ENCODE data around the gene LSM14A.

LSM14A gene

DNA sequence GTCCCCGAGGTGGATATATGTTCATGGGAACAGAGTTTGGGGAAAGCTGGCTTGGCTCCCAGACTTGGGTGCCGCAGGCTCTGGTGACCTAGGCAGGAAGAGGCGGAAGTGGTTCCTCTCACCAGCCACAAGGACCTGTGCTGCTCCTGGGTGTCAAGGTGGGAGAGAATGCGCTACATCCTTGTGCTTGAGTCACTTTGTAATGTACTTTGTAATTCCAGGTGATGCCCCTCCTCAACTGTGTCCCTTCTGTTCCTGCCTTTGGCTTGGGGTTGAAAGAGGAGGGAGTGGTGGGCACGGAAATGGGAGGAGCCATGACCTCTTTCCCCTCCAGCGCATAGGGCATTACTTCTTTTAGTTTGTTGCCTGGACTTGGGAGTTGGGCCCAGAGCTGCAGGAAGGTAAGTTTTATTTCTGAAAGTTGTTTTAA lies 92.9 kb downstream of the LSM14A start:
- Mint-ChIP-seq H3K36me3 (peaks cover 3% of the 10 kb centered on the region), H3K4me1 (peaks cover 74% of the 10 kb centered on the region), H3K4me3 (no peak overlapping the region), H3K27ac (peak overlapping the region; percentile 37), H3K9me3 (no peaks in the 10 kb centered on the region), H3K27me3 (no peaks in the 10 kb centered on the region)

DNA sequence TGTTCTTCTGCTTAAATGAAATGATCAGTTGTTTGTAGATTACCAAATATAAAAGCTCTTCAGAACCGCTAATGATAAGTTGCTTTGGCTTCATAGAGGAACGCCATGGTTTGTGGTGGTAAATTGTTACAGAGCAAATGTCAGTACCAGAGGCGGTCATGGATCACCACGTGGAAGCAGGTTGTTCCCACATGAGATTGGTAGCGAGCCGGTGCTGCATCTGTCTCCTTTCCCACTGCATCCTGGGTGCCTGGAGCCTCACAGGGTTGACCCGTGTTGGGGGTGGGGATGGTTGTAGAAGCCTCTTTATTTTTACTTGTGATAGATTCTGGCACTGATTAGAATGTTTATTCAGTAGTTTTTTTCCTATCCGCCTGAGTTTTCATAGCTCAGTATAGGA lies 96.8 kb downstream of the LSM14A start:
- H3K9me3 Mint-ChIP-seq, result no peaks in the 10 kb centered on the region
- H3K4me3 Mint-ChIP-seq, result peak overlapping the region; percentile 74
- no peaks in the 10 kb centered on the region for H3K27me3 Mint-ChIP-seq
- H3K27ac Mint-ChIP-seq, result peak overlapping the region; percentile 98
- peaks cover 3% of the 10 kb centered on the region for H3K36me3 Mint-ChIP-seq
- H3K4me1 Mint-ChIP-seq, result peaks cover 82% of the 10 kb centered on the region

DNA sequence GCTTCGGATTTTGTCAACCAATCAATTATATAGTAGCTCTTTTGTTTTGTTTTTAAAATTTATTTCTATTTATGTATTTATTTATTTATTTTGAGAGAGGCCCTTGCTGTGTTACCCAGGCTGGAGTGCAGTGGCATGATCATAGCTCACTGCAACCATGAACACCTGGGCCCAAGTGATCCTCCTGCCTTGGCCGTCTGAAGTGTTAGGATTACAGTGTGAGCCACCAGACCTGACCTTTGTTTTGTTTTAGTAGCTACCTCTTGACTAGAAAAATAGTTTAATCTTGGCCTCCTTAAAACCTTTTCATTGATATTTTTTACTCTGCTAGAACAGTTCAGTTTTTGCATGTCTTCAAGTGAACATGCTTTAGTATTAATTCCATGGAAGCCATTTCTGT lies 97.2 kb downstream of the LSM14A start:
- Mint-ChIP-seq H3K4me1 (peaks cover 83% of the 10 kb centered on the region), H3K4me3 (peak overlapping the region; percentile 87), H3K27me3 (no peaks in the 10 kb centered on the region), H3K27ac (peak overlapping the region; percentile 98), H3K36me3 (peaks cover 3% of the 10 kb centered on the region), H3K9me3 (no peaks in the 10 kb centered on the region)

DNA sequence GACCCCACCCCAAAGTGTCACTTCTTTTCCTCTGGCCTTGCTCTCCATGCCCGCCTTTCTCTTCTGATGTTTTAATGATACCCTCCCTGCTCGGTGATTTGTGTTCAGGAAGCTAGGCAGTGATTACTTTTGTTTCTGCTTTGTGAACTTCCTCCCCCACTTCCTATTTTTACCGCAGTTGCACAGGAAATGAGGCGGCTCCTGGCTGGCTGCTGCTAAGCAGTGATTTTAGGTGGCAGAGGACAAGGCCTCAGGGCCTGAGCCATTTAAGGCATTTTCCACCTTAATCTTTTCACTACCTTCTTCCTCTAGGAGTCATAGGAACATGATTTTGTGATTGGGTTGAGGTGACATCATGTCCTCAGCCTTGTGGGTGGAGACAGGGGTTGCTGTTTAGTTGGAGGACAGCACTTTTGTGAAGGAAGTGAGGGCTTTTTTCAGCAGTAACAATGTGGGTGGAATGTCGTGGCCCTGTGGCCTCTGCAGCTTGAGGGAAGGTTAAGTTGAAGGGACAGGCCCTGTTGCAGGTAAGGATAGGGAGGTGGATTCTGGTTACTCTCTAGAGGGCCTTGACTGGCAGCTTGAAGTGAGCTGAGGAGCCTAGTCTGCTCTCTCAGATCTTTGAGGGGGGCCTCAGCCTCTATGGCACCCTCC lies 97.8 kb downstream of the LSM14A start:
- Mint-ChIP-seq H3K27ac (peak overlapping the region; percentile 96), H3K4me3 (peak overlapping the region; percentile 87), H3K9me3 (no peaks in the 10 kb centered on the region), H3K36me3 (peaks cover 4% of the 10 kb centered on the region), H3K4me1 (peaks cover 83% of the 10 kb centered on the region), H3K27me3 (no peaks in the 10 kb centered on the region)

DNA sequence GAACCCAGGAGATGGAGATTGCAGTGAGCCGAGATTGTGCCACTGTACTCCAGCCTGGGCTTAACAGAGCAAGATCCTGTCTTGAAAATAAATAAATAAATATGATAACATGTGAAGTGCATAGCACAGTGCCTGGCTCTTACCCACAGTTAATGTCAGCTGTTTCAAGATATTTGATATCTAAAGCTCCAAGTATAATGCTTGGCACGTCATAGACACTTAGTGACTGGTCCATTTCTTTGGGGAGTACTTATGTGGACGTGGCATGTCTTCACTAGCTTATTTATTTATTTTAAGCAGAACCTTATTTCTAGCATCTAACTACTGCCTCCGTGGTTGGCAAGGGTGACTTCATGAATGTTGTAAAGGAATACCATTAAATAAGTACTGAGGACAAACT lies 100.8 kb downstream of the LSM14A start:
- no peaks in the 10 kb centered on the region for H3K9me3 Mint-ChIP-seq
- no peak overlapping the region for H3K27ac Mint-ChIP-seq
- peaks cover 87% of the 10 kb centered on the region for H3K4me1 Mint-ChIP-seq
- H3K36me3 Mint-ChIP-seq, result peaks cover 3% of the 10 kb centered on the region
- H3K4me3 Mint-ChIP-seq, result no peak overlapping the region
- H3K27me3 Mint-ChIP-seq, result no peaks in the 10 kb centered on the region

DNA sequence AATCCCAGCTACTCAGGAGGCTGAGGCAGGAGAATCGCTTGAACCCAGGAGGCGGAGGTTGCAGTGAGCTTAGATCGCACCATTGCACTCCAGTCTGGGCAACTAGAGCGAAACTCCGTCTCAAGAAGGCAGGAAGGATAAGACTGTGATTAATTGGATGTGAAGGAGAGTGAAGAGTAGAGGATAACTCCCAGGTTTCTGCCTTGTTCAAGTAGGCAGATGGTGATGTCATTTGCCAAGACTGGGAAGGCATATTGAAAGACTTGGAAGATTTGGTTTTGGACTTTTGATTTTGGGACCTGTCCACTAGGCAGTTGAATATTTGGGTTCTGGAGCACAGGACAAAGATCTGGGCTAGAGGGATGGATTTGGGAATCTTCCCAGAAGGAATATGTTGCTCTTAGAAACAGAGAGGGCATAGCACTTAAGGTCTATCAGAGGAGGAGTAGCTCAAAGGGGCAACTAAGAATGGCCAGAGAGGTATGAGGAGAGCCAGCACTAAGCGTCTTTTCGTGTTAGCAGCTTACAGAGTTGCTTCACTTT lies 102.1 kb downstream of the LSM14A start:
- Mint-ChIP-seq H3K4me3 (peak overlapping the region; percentile 40), H3K4me1 (peaks cover 87% of the 10 kb centered on the region), H3K36me3 (peaks cover 1% of the 10 kb centered on the region), H3K27me3 (no peaks in the 10 kb centered on the region), H3K27ac (peak overlapping the region; percentile 71), H3K9me3 (no peaks in the 10 kb centered on the region)

DNA sequence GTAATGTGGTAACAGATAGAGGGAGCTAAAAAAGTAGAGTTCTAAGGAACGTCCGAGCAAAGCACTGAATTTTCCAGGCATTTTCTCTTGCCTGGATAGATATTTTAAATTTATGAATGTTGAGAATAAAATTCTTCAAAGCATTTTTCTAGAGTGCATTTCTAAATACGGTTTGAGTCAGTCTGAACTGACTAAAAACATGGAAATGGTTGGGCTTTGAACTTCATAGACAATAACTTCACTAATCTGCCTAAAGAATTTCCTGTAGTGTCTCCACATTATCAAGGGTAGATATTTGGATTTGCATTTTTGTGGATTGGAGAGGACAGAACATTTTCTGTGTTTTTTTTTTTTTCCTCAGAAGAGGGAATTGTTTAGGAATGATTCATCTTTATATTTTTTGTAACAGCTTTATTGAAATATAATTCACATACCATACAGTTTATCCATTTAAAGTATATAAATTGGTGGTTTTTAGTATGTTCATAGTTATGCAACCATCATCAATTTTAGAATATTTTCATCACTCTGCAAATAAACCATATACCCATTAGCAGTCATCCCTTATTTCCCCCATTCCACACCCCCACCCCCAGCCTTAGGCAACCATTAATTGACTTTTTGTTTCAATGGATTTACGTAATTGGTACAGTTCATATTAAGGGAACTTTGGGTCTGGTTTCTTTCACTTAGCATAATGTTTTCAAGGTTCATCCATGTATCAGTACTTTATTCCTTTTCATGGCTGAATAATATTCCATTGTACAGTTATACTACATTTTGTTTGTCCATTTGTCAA lies 102.7 kb downstream of the LSM14A start:
- H3K4me1 Mint-ChIP-seq, result peaks cover 84% of the 10 kb centered on the region
- peaks cover 1% of the 10 kb centered on the region for H3K36me3 Mint-ChIP-seq
- peak overlapping the region; percentile 40 for H3K4me3 Mint-ChIP-seq
- H3K9me3 Mint-ChIP-seq, result no peaks in the 10 kb centered on the region
- no peaks in the 10 kb centered on the region for H3K27me3 Mint-ChIP-seq
- H3K27ac Mint-ChIP-seq, result peak overlapping the region; percentile 71

DNA sequence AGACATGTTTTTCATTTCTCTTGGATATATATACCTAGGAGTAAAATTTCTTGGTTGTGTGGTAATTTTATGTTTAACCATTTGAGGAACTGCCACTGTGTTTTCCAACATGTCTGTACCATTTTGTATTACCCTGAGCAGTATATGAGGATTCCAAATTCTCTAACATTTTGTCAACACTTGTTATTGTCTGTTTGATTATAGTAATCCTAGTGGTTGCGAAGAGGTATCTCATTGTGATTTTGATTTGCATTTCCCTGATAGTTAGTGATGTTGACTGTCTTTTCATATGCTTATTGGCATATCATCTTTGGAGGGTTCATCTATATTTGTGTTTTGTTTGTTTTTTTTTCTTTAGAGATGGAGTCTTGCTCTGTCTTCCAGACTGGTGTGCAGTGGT lies 103.4 kb downstream of the LSM14A start:
- no peak overlapping the region for H3K4me3 Mint-ChIP-seq
- peaks cover 80% of the 10 kb centered on the region for H3K4me1 Mint-ChIP-seq
- H3K36me3 Mint-ChIP-seq, result peaks cover 1% of the 10 kb centered on the region
- no peaks in the 10 kb centered on the region for H3K9me3 Mint-ChIP-seq
- H3K27me3 Mint-ChIP-seq, result no peaks in the 10 kb centered on the region
- no peak overlapping the region for H3K27ac Mint-ChIP-seq

DNA sequence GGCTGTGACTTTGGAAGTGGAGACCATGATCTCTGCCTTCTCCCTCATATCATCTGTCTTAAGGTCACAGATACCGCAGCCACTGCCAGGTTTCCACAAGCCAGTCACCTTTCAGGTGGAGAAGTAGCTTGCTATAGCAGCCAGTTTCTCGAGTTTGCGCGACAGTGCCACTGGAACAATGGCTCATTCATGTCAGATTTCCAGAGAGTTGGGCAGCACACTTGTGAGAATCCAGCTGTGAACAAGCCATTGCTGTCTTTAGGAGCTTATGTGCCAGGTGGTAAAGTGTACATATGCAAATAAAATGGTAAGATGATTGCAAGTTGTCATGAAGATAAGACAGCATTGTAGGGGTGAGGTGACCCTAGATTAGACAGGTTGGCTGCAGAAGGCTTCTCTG lies 104.3 kb downstream of the LSM14A start:
- Mint-ChIP-seq H3K4me3 (peak overlapping the region; percentile 56), H3K4me1 (peaks cover 75% of the 10 kb centered on the region), H3K9me3 (no peaks in the 10 kb centered on the region), H3K36me3 (peaks cover 1% of the 10 kb centered on the region), H3K27me3 (no peaks in the 10 kb centered on the region), H3K27ac (peak overlapping the region; percentile 86)

DNA sequence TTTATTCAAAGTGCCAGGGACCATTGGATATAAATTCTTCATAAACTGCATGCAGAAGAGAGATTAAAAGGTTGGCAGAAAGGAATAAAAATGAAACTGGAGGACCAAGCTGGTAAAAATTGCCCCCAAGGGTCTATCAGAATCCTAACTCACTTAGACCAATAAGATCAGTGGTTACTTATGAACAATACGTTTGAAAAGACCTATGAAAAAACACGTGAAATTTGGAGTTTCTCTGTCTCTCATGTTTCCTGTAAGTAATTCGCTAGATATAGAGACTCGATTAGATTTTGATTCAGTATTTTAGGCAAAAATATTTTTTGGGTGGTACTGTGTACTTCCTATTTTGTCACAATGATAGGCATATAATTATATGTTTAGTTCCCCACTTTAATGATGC lies 104.9 kb downstream of the LSM14A start:
- Mint-ChIP-seq H3K4me1 (peaks cover 74% of the 10 kb centered on the region), H3K27me3 (no peaks in the 10 kb centered on the region), H3K4me3 (peak overlapping the region; percentile 56), H3K9me3 (no peaks in the 10 kb centered on the region), H3K36me3 (peaks cover 5% of the 10 kb centered on the region), H3K27ac (peak overlapping the region; percentile 86)

DNA sequence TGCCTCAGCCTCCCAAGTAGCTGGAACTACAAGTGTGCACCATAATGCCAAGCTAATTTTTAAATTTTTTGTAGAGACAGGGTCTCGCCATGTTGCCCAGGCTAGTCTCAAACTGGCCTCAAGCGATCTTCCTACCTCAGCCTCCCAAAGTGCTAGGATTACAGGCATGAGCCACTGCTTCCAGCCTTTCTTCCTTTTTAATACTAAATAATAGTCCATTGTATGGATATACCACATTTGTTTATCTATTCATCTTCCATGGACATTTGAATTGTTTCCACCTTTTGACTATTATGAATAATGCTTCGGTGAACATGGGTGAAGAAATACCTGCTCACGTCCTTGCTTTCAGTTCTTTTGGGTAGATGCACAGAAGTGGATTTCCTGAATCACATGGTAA lies 106.5 kb downstream of the LSM14A start:
- peaks cover 75% of the 10 kb centered on the region for H3K4me1 Mint-ChIP-seq

More for the DNA sequence above, 106.5 kb downstream of the LSM14A start:
- H3K4me3 Mint-ChIP-seq, result peak overlapping the region; percentile 4
- H3K9me3 Mint-ChIP-seq, result no peaks in the 10 kb centered on the region
- no peaks in the 10 kb centered on the region for H3K27me3 Mint-ChIP-seq
- peak overlapping the region; percentile 77 for H3K27ac Mint-ChIP-seq
- H3K36me3 Mint-ChIP-seq, result peaks cover 5% of the 10 kb centered on the region
